NOMO-1 treated with dmso at 0.1 percent for 144 hours (cell line): ENCODE measurements around the gene SGCB.
A peak's percentile ranks its signal among the peaks of the same experiment; 100 is the strongest.

Experiments used
- DNase-seq: peaks from one replicate; lab custom pipeline; 2025; ENCODE audit not compliant: unreplicated experiment; lab: John Stamatoyannopoulos, UW

SGCB gene

DNA sequence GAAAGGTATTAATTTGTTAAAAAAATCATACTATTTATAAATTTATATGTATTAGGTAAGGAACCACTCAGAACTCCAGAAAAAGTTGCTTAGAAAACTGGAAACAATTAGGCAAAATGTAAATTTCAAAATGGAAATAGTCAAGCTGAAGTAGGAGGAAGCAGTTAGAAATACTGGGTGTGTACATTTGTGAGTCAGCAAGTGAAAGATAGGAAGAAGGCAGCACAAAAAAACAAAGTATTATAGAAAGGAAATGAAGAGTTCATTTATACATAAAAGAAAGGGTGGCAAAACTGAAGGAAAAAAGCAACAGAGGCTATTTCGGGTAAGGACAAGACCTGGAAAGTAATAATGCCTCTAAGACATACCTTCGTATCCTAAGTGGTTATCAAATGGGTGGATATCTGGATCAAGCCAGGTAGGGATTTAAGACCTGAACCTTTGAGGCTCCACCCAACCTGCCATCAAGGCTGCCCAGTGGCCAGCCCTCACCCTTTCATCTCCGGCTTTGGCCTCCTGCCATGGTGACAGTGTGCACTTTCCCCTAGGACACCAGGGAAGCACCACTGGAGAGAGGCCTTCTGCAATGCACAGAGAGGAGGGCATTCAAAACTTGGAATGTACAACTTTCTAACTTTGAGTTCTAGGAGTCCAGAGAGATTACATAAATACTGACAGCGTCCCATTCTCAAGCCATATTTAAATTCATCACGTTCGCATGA, 18.0 kb downstream of the SGCB start, which contains the start of gene LRRC66:
Gene LRRC66 (minus strand): TSS at position 428 of the 722 bp plus-strand sequence. CDS start 2,750 bp downstream, outside the sequence.
- DNase-seq: peak; percentile 3

GRCh38 chr4:52017814-52018213, 20.3 kb downstream of the SGCB start:
- DNase-seq: no peak

- DNase-seq: no peak
These were observed 21.1 kb downstream of the SGCB start for GRCh38 chr4:52016981-52017380.

DNA sequence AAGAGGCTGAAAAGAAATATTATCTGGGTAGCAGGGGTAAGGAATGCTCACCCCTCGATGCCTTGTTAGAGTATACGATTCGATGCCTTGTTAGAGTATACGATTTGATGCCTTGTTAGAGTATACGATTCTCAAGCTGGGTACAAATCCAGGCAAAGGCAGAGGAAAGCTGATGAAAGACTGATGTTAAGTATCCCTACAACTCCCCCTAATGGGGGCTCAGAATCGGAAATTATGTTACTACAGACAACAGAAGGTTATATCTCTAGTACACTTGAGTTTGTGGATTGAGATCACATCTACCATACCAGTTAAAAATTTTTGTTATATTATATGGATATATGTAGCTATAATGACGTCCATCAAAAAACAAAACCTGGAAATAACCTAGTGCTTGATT, 22.7 kb downstream of the SGCB start:
- peak; percentile 9 for DNase-seq

GRCh38 chr4:52014903-52015302, 23.2 kb downstream of the SGCB start:
- peak; percentile 55 for DNase-seq

GRCh38 chr4:52012651-52013050, 25.4 kb downstream of the SGCB start:
- DNase-seq: no peak

GRCh38 chr4:52010986-52011385, 27.1 kb downstream of the SGCB start:
- no peak for DNase-seq

DNA sequence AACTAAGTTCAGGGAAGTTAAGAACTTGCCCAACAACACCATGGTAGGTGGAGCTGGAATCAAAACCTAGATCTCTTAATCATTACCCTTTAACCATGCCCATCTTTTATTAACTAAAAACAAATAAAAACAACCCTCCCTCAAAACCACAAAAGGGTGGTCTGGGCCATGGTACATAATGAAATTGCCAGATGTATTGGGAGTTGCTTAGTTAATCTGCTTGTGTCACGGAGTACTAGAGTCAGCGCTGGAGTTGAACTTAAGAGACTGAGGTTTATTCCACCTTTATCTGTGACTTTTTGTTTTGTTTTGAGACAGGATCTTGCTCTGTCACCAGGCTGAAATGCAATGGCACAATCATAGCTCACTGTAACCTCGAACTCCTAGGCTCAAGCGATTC, 31.2 kb downstream of the SGCB start:
- no peak for DNase-seq

DNA sequence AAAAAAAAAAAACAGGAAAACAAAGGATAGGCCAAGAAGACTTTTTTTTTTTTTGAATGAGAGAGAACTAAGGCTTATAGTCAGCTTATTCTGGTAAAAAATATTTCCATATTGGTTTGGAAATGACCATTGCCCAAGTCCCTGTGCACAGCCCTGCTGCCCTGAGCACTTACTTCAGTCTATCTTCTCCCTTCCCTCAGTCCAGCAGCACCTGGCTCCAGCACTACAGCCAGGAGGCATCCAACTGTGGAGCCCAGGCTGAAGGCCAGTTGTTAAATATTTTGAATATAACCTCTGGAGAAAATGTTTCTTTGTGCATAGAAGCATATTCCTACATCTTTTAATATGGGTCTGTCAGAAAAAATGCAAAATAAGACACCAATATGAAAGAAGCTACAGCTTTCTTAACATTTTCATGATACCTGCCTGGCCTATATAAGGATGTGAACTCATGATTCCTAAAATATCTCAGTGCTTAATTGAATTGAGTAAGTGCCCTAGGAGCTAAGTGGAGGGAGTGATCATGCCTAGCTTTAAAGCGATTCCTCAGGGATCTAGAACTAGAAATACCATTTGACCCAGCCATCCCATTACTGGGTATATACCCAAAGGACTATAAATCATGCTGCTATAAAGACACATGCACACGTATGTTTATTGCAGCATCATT, 32.4 kb downstream of the SGCB start:
- DNase-seq: no peak

DNA sequence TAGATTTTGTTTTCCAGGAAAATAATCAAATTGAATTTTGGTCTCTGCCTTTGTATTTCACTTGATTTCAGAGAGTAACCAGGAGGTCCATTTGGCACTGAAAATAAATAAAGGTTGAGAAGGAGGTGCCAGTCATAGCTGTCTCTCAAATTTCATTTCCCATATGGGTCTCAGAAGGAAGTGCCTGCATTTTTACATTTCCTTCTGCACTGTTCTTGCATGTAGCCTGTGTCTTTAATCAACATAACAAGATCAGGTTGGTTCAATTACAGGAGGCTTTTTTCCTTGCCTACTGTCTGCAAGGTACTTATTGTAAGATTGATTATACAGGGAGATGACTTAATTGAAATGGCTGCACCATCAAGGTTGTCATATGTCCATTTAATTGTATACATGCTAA, 33.7 kb downstream of the SGCB start:
- no peak for DNase-seq

GRCh38 chr4:52001616-52002015, 36.5 kb downstream of the SGCB start:
- DNase-seq: no peak

GRCh38 chr4:51999250-51999649, 38.8 kb downstream of the SGCB start:
- no peak for DNase-seq

DNA sequence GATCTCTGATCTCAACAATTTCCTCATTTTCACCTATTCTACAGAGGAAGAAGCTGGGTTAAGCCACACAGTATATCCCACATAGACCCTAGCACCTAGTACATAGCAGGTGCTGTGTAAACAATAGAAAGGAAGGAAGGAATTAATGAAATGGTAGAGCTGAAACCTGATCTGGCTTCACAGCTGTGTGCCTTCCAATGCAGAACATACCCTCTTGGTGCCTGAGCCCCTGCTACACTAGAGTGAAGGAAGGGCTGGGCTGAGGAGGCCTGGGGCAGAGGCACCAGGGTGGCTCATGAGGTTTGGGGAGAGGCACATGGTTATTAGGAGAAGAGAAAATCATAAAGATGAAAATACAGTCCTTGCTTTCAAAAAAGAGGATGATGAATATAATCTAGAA, 39.3 kb downstream of the SGCB start:
- DNase-seq: no peak

DNA sequence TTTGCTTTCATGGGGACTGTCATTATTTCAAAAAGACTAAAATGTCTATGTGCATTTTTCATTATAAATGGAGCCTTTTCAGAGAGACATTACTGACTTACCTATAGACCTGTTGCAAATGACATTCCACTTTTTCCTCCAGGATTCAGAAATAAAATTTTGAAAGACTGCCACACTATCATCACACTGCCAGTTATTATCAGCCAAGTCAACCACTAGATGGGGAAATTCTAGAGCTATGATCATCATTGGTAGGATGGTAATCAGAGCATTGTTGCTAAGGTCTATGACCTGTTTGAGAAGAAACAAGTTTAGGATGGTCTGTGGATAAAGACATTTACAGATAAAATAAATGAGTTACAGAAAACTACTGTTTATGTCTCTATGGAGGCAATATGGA, 40.5 kb downstream of the SGCB start:
- no peak for DNase-seq

GRCh38 chr4:51995647-51996220, 42.4 kb downstream of the SGCB start:
- no peak for DNase-seq
